Mammary epithelial cell (primary cell): ENCODE results near the gene RPS6KA2.

Source experiments
- EZH2 ChIP-seq: IDR thresholded peaks from 2 replicates; pipeline ENCODE4 v1.6.1; 2012; ENCODE audit warnings: low read length, inconsistent platforms, borderline replicate concordance
- TF ChIP-seq, protein P1 (sequence below), 2 donors: IDR thresholded peaks in 1 of 2; conservative IDR thresholded peaks in 1 of 2; 2 replicates each; pipeline ENCODE4 v1.5.1; 2011 to 2012; ENCODE audit warnings: inconsistent platforms in 2 of 2, low read length in 2 of 2, mild to moderate bottlenecking in 2 of 2, control low read depth in 1 of 2, low read depth in 1 of 2; ENCODE audit not compliant: insufficient read depth in 1 of 2; ENCODE audit errors: extremely low read depth in 1 of 2

DNA sequence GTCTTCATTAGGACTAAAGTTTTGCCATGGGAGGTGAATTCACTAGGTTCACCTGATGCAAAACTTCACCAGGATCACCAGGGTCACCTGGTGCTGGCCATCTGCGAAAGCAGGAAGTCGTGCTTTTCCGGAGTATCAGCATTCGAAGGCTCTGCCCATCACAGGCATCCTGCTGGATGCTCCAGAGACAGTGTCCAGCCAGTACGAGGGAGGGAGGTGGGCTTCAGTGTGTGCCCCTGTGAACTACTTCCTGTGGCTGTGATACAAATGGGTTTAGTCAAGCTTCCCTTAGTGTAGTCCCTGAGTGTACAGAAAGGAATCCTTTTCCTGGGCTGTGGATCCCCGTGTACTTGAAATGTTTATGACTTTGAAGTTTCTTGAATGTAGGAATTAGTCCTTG, 3.4 kb upstream of the RPS6KA2 start:
- TF ChIP-seq, protein P1, sequence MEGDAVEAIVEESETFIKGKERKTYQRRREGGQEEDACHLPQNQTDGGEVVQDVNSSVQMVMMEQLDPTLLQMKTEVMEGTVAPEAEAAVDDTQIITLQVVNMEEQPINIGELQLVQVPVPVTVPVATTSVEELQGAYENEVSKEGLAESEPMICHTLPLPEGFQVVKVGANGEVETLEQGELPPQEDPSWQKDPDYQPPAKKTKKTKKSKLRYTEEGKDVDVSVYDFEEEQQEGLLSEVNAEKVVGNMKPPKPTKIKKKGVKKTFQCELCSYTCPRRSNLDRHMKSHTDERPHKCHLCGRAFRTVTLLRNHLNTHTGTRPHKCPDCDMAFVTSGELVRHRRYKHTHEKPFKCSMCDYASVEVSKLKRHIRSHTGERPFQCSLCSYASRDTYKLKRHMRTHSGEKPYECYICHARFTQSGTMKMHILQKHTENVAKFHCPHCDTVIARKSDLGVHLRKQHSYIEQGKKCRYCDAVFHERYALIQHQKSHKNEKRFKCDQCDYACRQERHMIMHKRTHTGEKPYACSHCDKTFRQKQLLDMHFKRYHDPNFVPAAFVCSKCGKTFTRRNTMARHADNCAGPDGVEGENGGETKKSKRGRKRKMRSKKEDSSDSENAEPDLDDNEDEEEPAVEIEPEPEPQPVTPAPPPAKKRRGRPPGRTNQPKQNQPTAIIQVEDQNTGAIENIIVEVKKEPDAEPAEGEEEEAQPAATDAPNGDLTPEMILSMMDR (conservative IDR thresholded peaks at IDR 0.05 in 1 of 2, IDR thresholded peaks at IDR 0.05 in 1 of 2; ENCODE audit: extremely low read depth in 1 of 2, insufficient read depth in 1 of 2, low read depth in 1 of 2, low read length in 2 of 2) = no peak
- TF ChIP-seq EZH2 = no peak
